Measurements from ENCODE around the gene TES.
"Not testable (repeated sequence)": the region's sequence is repeated elsewhere in the genome, so short reads cannot be mapped to it uniquely, and the experiment has no call there.

The TES gene

GRCh38 chr7:116224492-116225098, 14.3 kb downstream of the TES start:
- DNase-seq = peak in 1 of 6 experiments; percentile 9

- no peak for DNase-seq
Measured at GRCh38 chr7:116225860-116226259, 15.5 kb downstream of the TES start.

DNA sequence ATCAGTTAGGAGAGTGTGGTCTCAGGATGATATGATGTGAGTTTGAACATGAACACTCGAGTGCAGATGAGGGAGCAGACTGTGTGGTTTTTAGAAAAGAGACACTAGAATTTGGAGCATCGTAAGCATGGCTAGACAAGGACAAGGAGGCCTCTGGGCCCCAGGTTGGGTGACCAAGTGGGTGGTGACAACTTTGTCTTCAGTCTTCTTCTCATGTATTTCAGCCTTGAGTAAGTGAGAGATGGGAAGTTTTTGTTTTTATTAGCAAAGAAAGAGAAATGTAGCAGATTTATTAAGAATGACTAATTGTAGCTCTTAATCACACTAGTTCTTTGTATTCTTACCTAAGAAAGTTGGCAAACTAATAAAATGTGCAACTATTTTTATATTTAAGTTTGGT, 16.3 kb downstream of the TES start:
- DNase-seq = no peak

GRCh38 chr7:116227678-116228239, 17.4 kb downstream of the TES start:
- no peak for DNase-seq

DNA sequence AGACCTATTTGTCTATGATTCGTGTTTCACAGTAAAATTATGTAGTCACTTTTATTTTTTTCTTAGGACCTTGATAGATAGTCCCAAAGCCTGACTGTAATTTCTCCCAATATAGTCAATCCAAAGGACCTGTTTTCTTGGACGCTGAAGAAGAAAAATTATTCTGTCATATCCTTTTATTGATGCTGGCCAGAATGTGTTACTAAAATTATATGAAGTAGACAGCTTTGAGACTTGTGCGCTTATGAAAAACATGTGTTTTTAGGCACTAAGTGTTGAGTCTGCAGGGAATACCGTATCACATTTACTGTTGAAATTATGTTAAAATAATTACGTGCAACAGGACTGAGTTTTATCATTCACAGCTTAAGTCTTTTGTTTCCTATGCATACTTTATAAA, 17.9 kb downstream of the TES start:
- no peak for DNase-seq

DNA sequence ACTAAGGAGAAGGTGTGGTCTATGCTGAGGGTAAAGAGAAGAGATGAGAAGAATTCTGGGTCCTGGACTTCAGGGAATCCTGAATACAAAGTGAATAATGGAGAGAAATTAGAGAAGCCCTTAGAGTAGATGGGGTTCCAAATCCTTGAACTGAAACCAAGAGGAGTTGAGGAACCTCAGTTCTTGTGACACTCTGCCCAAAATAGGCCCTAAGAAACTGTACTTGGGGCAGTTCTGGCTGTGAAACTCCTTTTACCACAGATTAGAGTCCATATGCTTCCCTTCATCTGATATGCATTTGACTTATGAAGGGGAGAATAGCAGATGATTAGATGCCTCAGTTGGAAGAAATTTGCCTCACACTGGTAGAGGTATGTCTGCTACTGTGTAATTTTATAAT, 19.0 kb downstream of the TES start:
- DNase-seq = no peak

- DNase-seq = peak in 1 of 6 experiments; percentile 15
Measured at GRCh38 chr7:116230191-116231005, 20.1 kb downstream of the TES start.

DNA sequence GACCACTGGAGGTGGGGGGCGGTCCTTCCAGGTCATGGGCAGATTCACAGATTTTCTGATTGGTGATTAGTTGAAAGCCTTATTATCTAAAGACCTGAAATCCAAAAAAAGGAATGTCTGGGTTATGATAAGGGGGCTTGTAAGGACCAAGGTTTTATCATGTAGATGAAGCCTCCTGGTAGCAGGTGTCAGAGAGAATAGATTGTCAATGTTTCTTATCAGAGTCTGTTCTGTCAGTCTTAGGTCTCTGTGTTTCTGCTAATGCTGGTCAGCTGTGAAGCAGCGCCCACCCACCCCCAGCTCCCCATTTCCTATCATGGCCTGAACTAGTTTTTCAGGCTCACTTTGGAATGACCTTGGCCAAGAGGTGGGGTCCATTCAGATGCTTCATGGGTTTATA, 21.2 kb downstream of the TES start:
- no peak for DNase-seq

GRCh38 chr7:116231949-116232348, 21.6 kb downstream of the TES start:
- no peak for DNase-seq

GRCh38 chr7:116232350-116232749, 22.0 kb downstream of the TES start:
- DNase-seq = no peak

- DNase-seq = no peak
Measured at GRCh38 chr7:116232920-116233319, 22.6 kb downstream of the TES start.

DNA sequence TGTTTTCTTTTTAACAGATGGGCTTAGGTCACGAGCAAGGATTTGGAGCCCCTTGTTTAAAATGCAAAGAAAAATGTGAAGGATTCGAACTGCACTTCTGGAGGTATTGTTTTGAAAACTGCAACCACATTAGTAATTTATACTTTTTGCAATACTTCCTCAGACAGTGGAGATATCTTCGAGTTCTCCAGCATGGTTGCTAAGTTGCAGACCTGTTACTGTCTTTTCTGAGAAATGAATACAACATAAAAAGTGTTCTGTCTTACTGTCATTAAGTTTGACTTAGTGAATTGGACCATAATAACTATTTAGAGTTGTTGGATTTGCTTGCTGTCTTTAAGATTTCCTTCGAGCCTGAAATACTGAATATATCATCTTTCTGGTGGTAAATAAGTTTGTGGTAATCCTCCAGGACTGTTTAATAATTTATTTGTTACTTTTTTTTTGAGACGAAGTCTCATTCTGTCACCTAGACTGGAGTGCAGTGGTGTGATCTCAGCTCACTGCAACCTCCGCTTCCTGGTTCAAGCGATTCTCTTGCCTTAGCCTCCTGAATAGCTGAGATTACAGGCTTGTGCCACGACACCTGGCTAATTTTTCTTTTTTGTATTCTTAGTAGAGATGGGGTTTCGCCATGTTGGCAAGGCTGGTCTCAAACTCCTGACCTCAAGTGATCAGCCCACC, 24.3 kb downstream of the TES start:
- no peak for DNase-seq

GRCh38 chr7:116235380-116235779, 25.0 kb downstream of the TES start:
- DNase-seq = no peak

GRCh38 chr7:116236020-116236630, 25.8 kb downstream of the TES start:
- peak; percentile 25 to 62 (median 48) for DNase-seq

- DNase-seq = no peak
Measured at GRCh38 chr7:116239020-116239419, 28.7 kb downstream of the TES start.

GRCh38 chr7:116239434-116239833, 29.1 kb downstream of the TES start:
- DNase-seq = no peak

- DNase-seq = no peak
Measured at GRCh38 chr7:116240024-116240668, 29.8 kb downstream of the TES start.

DNA sequence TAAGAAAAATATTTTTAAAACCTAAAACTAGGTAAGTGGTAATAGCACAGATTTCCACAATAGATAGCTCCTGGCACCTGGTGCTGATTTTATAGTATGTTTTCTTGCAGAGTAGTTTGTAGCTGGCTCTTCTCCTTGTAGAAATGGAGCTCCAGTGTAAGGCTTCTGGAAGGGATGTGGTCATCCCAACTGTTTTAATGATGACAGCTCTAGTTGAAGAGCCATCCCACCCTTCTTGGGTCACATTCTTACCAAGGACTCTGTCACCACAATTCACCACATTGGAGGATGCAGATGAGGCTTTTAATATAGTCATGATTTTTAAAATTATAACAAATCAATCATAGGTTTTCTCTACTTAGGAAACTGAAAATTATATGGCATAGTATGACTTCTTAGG, 31.0 kb downstream of the TES start:
- DNase-seq = no peak

GRCh38 chr7:116242178-116242577, 31.8 kb downstream of the TES start:
- no peak for DNase-seq

- no peak for DNase-seq
Measured at GRCh38 chr7:116242759-116243158, 32.4 kb downstream of the TES start.

DNA sequence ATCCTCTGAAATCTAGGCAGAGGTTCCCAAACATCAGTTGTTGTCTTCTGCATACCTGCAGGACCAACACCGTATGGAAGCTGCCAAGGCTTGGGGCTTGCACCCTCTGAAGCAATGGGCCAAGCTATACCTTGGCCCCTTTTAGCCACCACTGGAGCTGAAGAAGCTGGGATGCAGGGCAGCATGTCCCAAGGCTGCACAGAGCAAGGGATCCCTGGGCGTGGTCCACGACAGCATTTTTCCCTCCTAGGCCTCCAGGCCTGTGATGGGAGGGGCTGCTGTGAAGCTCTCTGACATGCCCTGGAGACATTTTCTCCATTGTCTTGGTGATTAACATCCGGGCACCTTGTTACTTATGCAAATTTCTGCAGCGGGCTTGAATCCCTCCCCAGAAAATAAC, 34.5 kb downstream of the TES start:
- DNase-seq = not testable (repeated sequence)

GRCh38 chr7:116246357-116246756, 36.0 kb downstream of the TES start:
- no peak for DNase-seq

Measured in stimulated activated naive CD4-positive, alpha-beta T cell (primary cell).